CD4-positive, alpha-beta memory T cell (primary cell): ENCODE measurements around the gene HDAC7. TPM values are rescaled to one million over a fixed set of nuclear protein-coding genes. Genes with fewer than 3 reads are reported as not detected.
"Not testable (repeated sequence)": the region's sequence is repeated elsewhere in the genome, so short reads cannot be mapped to it uniquely, and the experiment has no call there.

Source experiments
- CTCF ChIA-PET: fragments of 350-600 bp; sonication (Branson Sonifier 250); formaldehyde crosslinking; loops from one replicate; lab custom pipeline; 2021; ENCODE audit warnings: inconsistent platforms; ENCODE audit not compliant: partially characterized antibody; lab: Charles Lee
- POLR2A ChIA-PET: fragments of 350-600 bp; sonication (Branson Sonifier 250); formaldehyde crosslinking; loops from one replicate; lab custom pipeline; 2021; ENCODE audit not compliant: partially characterized antibody; lab: Charles Lee
- DNase-seq, 5 donors: peaks; one replicate each; pipeline versions ENCODE4 v3.0.0 to v3.0.0-alpha.2; 2020 to 2022; ENCODE audit warnings: mixed read lengths in 1 of 5
- H3K27ac ChIP-seq: one replicate; pipeline ENCODE4 v1.7.0; 2013; ENCODE audit warnings: low read depth, low read length
- H3K27me3 ChIP-seq: 2 replicates; pipeline ENCODE4 v1.7.0; 2013; ENCODE audit warnings: mild to moderate bottlenecking, low read length, moderate library complexity; ENCODE audit not compliant: insufficient read depth
- H3K36me3 ChIP-seq: 2 replicates; pipeline ENCODE4 v1.7.0; 2013; ENCODE audit warnings: mild to moderate bottlenecking, low read length, moderate library complexity; ENCODE audit not compliant: insufficient read depth
- H3K4me1 ChIP-seq: 2 replicates; pipeline ENCODE4 v1.7.0; 2013; ENCODE audit warnings: mild to moderate bottlenecking, low read length, moderate library complexity; ENCODE audit not compliant: insufficient read depth
- H3K4me3 ChIP-seq, 2 donors: one replicate each; pipeline ENCODE4 v1.7.0; 2013; ENCODE audit warnings: low read length in 2 of 2, mild to moderate bottlenecking in 1 of 2
- H3K9me3 ChIP-seq, 2 donors: one replicate each; pipeline ENCODE4 v1.7.0; 2013; ENCODE audit warnings: low read length in 2 of 2, control low read depth in 1 of 2; ENCODE audit not compliant: control insufficient read depth in 1 of 2
- H3K27ac Mint-ChIP-seq, 7 donors: one replicate each; pipeline ENCODE4 v1.8.0; 2020 to 2021; ENCODE audit warnings: mixed read lengths in 7 of 7, mild to moderate bottlenecking in 6 of 7, inconsistent platforms in 3 of 7, moderate library complexity in 3 of 7
- H3K27me3 Mint-ChIP-seq, 2 donors: one replicate each; pipeline ENCODE4 v1.8.0; 2020 to 2021; ENCODE audit warnings: mixed read lengths in 2 of 2
- H3K36me3 Mint-ChIP-seq, 2 donors: one replicate each; pipeline ENCODE4 v1.8.0; 2020 to 2021; ENCODE audit warnings: mixed read lengths in 2 of 2, inconsistent platforms in 1 of 2, mild to moderate bottlenecking in 1 of 2
- H3K4me1 Mint-ChIP-seq, 4 donors: one replicate each; pipeline ENCODE4 v1.8.0; 2020 to 2021; ENCODE audit warnings: mixed read lengths in 4 of 4, mild to moderate bottlenecking in 1 of 4
- H3K4me3 Mint-ChIP-seq, 8 donors: one replicate each; pipeline ENCODE4 v1.8.0; 2020 to 2021; ENCODE audit warnings: mixed read lengths in 8 of 8, mild to moderate bottlenecking in 7 of 8, moderate library complexity in 6 of 8, inconsistent platforms in 3 of 8
- H3K9me3 Mint-ChIP-seq, 8 donors: one replicate each; pipeline ENCODE4 v1.8.0; 2020 to 2021; ENCODE audit warnings: mixed read lengths in 8 of 8, mild to moderate bottlenecking in 5 of 8, inconsistent platforms in 3 of 8, moderate library complexity in 1 of 8
- intact Hi-C: fragments of 100-400 bp; cut with micrococcal nuclease; formaldehyde crosslinking; loops from one replicate; pipeline ENCODE4 v1.15.1; 2023
- polyA plus RNA-seq, 2 donors: library from polyadenylated mRNA; unstranded; fragments of 300-500 nt; fragmentation: Illumina TruSeq; gene quantifications; one replicate each; pipeline ENCODE4 v1.2.3, GENCODE V29; 2021
- total RNA-seq, 2 experiments: library from RNA; stranded (reverse); gene quantifications; one replicate each; pipeline ENCODE4 v1.2.3, GENCODE V29; 2021

The HDAC7 gene
- total and polyA plus RNA-seq, 4 experiments from 2014 or later: 7.9 to 142 (median 83.1) TPM

DNA sequence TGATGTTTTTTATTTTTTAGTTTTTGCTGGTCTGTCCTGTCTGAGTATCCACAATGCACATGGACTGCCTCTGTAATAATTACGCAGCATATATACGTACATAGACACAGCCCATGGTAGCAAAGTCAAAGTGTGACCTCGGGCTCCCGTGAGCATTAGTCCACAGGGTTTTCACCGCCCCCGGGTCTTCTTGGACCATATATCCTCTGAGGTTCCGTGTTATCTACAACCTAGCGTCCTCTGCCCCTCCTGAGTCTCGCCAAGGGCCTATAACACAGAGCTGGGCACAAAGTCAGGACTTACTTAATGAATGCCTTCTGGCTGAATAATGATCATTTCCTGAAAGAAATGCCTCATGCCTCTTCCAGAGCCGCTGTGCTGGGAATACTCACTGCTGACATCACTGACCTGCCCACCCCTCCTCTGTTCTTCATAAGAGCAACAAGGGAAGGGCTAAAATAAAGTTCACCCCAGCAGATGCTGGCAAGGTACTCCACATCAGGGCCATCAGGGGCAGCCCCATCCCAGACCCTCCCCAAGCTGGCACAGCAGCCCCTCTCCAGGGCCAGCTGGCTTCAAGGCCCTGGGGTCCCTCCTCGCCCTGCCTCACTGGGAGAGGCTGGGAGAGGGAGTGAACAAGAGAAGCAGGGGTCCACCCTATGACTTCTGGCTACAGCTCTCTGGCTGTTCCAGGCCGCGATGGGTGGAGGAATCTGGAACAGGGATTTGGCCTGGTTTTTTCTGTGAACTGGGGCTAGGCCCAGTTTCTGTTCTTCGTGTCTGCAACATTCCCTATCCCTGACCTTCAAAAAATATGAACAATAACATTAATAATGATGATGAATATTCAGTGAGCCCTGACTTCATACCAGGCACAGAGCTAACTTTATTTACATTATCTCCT, 7.9 kb downstream of the HDAC7 start:
- ChIA-PET CTCF (interaction anchor here (1.2 to 20.2 kb wide), 8 partner anchors 10 to 70 kb away, joined by 3 to 568 read pairs (median 10); no protein-coding TSS in a partner anchor), POLR2A (interaction anchor here (1.4 to 21.9 kb wide), 9 partner anchors 7 to 93 kb away, joined by 3 to 516 read pairs (median 8); partner anchors contain the start of genes HDAC7, SLC48A1 and VDR)
- Mint-ChIP-seq H3K4me3 (peak overlapping the region; percentile 84 to 92 (median 86)), H3K36me3 (peaks cover 0 to 15% of the 10 kb centered on the region in 2 donors), H3K9me3 (no peaks in the 10 kb centered on the region), H3K27ac (peak overlapping the region; percentile 93 to 99 (median 97)), H3K27me3 (no peaks in the 10 kb centered on the region), H3K4me1 (peaks cover 73 to 100% (median 89%) of the 10 kb centered on the region in 4 donors)
- peak overlapping the region in 1 of 2 donors; percentile 57 for H3K4me3 ChIP-seq
- intact Hi-C loops: no loop called here
- H3K27ac ChIP-seq: peak overlapping the region; percentile 91
- no peak for DNase-seq
- no peaks in the 10 kb centered on the region for H3K36me3 ChIP-seq
- H3K4me1 ChIP-seq: peaks cover 97% of the 10 kb centered on the region
- no peaks in the 10 kb centered on the region for H3K27me3 ChIP-seq
- H3K9me3 ChIP-seq: no peaks in the 10 kb centered on the region

DNA sequence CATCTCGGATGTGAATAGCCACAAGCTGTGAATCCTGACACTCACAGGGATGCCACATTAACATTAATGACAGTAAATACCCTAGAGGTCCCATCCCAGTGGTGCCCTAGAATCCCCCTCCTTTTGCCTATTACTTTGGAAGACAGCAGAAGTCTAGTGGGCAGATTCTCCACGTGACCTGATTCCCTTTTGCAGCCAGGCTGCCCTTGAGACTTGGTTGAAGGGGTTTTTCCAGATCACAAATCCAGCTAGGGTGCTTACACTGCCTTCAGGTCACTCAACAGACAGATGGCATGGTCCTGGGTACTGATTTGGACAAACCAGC, 8.7 kb downstream of the HDAC7 start:
- CTCF ChIA-PET: interaction anchor here (0.9 to 20.2 kb wide), 10 partner anchors 7 to 106 kb away, joined by 3 to 568 read pairs (median 6); no protein-coding TSS in a partner anchor
- peak overlapping the region; percentile 93 to 98 (median 96) for H3K27ac Mint-ChIP-seq
- H3K4me3 Mint-ChIP-seq: peak overlapping the region; percentile 21 to 92 (median 80)
- no peaks in the 10 kb centered on the region for H3K27me3 Mint-ChIP-seq
- intact Hi-C loops: no loop called here
- Histone ChIP-seq H3K9me3 (no peaks in the 10 kb centered on the region), H3K4me1 (peaks cover 97% of the 10 kb centered on the region), H3K36me3 (peaks cover 2% of the 10 kb centered on the region), H3K27ac (peak overlapping the region; percentile 91), H3K4me3 (peak overlapping the region; percentile 4 to 14), H3K27me3 (no peaks in the 10 kb centered on the region)
- no peaks in the 10 kb centered on the region for H3K9me3 Mint-ChIP-seq
- peaks cover 72 to 100% (median 90%) of the 10 kb centered on the region in 4 donors for H3K4me1 Mint-ChIP-seq
- peaks cover 0 to 15% of the 10 kb centered on the region in 2 donors for H3K36me3 Mint-ChIP-seq
- POLR2A ChIA-PET: interaction anchor here (1.0 to 21.9 kb wide), 7 partner anchors 8 to 105 kb away, joined by 3 to 516 read pairs (median 5); partner anchors contain the start of genes HDAC7 and RPAP3
- no peak for DNase-seq

DNA sequence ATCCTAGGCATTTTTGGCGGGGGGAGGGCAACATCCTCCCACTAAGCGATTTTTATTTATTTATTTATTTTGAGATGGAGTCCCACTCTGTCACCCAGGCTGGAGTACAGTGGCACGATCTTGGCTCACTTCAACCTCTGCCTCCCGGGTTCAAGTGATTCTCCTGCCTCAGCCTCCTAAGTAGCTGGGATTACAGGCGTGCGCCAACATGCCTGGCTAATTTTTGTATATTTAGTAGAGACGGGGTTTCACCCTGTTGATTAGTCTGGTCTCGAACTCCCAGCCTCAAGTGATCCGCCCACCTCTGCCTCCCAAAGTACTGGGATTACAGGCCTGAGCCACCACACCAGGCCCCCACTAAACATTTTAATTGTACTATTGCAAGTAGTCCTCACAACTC, 10.2 kb downstream of the HDAC7 start:
- not testable (repeated sequence) for H3K36me3 ChIP-seq, H3K27me3 ChIP-seq, H3K9me3 ChIP-seq, DNase-seq, H3K9me3 Mint-ChIP-seq, H3K27me3 Mint-ChIP-seq, H3K4me3 ChIP-seq
- intact Hi-C loops: loop anchor here (2.0 kb wide), 1 partner anchor 31 kb away; no protein-coding TSS in a partner anchor
- peaks cover 98% of the 10 kb centered on the region for H3K4me1 ChIP-seq
- peak overlapping the region; percentile 91 for H3K27ac ChIP-seq
- peaks cover 79 to 100% (median 91%) of the 10 kb centered on the region in 4 donors for H3K4me1 Mint-ChIP-seq
- POLR2A ChIA-PET: interaction anchor here (0.9 to 21.9 kb wide), 6 partner anchors 10 to 104 kb away, joined by 3 to 516 read pairs (median 38); partner anchors contain the start of genes HDAC7 and RPAP3
- peak overlapping the region in 6 of 7 donors; percentile 41 to 97 (median 94) for H3K27ac Mint-ChIP-seq
- peaks cover 7 to 28% of the 10 kb centered on the region in 2 donors for H3K36me3 Mint-ChIP-seq
- H3K4me3 Mint-ChIP-seq: peak overlapping the region in 4 of 8 donors; percentile 21 to 80 (median 46)
- CTCF ChIA-PET: interaction anchor here (0.7 to 20.2 kb wide), 10 partner anchors 8 to 94 kb away, joined by 3 to 568 read pairs (median 6); no protein-coding TSS in a partner anchor

- H3K36me3 ChIP-seq: peaks cover 4% of the 10 kb centered on the region
- H3K4me1 ChIP-seq: peaks cover 98% of the 10 kb centered on the region
- ChIA-PET CTCF (interaction anchor here (0.5 to 20.2 kb wide), 17 partner anchors 9 to 154 kb away, joined by 3 to 568 read pairs (median 6); partner anchors contain the start of genes SLC48A1 and TMEM106C), POLR2A (interaction anchor here (0.9 to 21.9 kb wide), 13 partner anchors 10 to 1353 kb away, joined by 3 to 516 read pairs (median 4); partner anchors contain the start of genes HDAC7, RAPGEF3, RPAP3 and SLC48A1)
- peak overlapping the region; percentile 92 to 98 (median 94) for H3K27ac Mint-ChIP-seq
- no peaks in the 10 kb centered on the region for H3K27me3 ChIP-seq
- H3K4me3 Mint-ChIP-seq: peak overlapping the region; percentile 40 to 85 (median 74)
- peak overlapping the region; percentile 73 for H3K27ac ChIP-seq
- intact Hi-C loops: loop anchor here (1.0 to 2.0 kb wide), 3 partner anchors 16 to 30 kb away; no protein-coding TSS in a partner anchor
- DNase-seq: peak in 3 of 5 donors; percentile 31 to 69 (median 35)
- peak overlapping the region; percentile 13 to 21 for H3K4me3 ChIP-seq
- H3K4me1 Mint-ChIP-seq: peaks cover 73 to 100% (median 90%) of the 10 kb centered on the region in 4 donors
- H3K27me3 Mint-ChIP-seq: no peaks in the 10 kb centered on the region
- no peaks in the 10 kb centered on the region for H3K9me3 ChIP-seq
- no peaks in the 10 kb centered on the region for H3K9me3 Mint-ChIP-seq
- H3K36me3 Mint-ChIP-seq: peaks cover 7 to 28% of the 10 kb centered on the region in 2 donors
Measured at GRCh38 chr12:47808574-47809365, 10.9 kb downstream of the HDAC7 start.

DNA sequence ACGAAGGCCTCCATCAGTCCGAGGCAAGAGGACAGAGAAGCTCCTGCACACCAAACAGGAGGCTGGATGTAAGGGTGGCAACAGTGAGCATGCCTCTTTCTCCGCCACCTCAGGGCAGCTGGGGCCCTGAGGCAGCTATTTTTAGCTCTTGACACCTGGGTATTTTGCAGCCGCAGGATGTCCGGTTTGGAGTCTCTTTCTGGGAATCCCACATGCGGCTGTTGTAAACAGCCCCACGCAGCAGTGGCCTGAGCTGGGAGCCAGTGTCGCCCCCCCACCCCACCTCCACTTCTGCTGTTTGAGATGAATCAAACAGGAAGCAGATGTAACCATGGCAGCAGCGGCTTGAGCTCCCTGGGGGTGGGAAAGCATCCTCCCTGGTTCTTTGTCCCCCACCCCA, 11.7 kb downstream of the HDAC7 start:
- Histone ChIP-seq H3K27ac (peak overlapping the region; percentile 73), H3K27me3 (no peaks in the 10 kb centered on the region), H3K9me3 (no peaks in the 10 kb centered on the region), H3K36me3 (peaks cover 4% of the 10 kb centered on the region), H3K4me3 (peak overlapping the region; percentile 21 to 25), H3K4me1 (peaks cover 98% of the 10 kb centered on the region)
- H3K27me3 Mint-ChIP-seq: no peaks in the 10 kb centered on the region
- peak overlapping the region; percentile 92 to 98 (median 94) for H3K27ac Mint-ChIP-seq
- H3K4me1 Mint-ChIP-seq: peaks cover 72 to 100% (median 90%) of the 10 kb centered on the region in 4 donors
- H3K4me3 Mint-ChIP-seq: peak overlapping the region; percentile 40 to 85 (median 74)
- CTCF ChIA-PET: interaction anchor here (0.5 to 20.2 kb wide), 18 partner anchors 8 to 1327 kb away, joined by 3 to 568 read pairs (median 5); partner anchors contain the start of genes SLC48A1 and TMEM106C
- peaks cover 7 to 32% of the 10 kb centered on the region in 2 donors for H3K36me3 Mint-ChIP-seq
- peak; percentile 65 to 91 (median 70) for DNase-seq
- POLR2A ChIA-PET: interaction anchor here (0.5 to 21.9 kb wide), 15 partner anchors 10 to 1352 kb away, joined by 3 to 516 read pairs (median 4); partner anchors contain the start of genes HDAC7, RAPGEF3, RPAP3 and SLC48A1
- intact Hi-C loops: loop anchor here (1.0 to 2.0 kb wide), 3 partner anchors 16 to 29 kb away; no protein-coding TSS in a partner anchor
- no peaks in the 10 kb centered on the region for H3K9me3 Mint-ChIP-seq

DNA sequence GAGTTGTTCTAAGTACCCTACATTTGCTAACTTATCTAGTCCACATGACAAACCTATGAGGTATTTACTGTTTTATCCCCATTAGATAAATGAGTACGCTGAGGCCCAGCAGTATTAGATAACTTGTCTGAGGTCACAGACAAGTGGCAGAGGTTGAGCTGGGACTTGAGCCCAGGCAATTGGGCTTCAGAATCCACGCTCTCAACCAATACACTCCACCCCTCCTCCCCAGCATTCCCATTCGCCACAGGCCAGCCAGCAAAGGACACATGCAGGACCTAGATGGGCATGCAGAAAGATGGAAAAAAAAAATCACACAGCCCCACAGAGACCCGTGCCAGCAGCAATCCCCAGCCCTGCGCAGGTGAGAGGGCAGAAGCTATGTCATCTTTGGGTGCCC, 12.4 kb downstream of the HDAC7 start:
- Histone ChIP-seq H3K4me1 (peaks cover 100% of the 10 kb centered on the region), H3K36me3 (peaks cover 4% of the 10 kb centered on the region), H3K27ac (peak overlapping the region; percentile 73), H3K4me3 (no peak overlapping the region), H3K27me3 (no peaks in the 10 kb centered on the region), H3K9me3 (no peaks in the 10 kb centered on the region)
- Mint-ChIP-seq H3K9me3 (no peaks in the 10 kb centered on the region), H3K36me3 (peaks cover 7 to 33% of the 10 kb centered on the region in 2 donors), H3K4me3 (peak overlapping the region in 7 of 8 donors; percentile 40 to 77 (median 72)), H3K27ac (peak overlapping the region; percentile 74 to 98 (median 93)), H3K4me1 (peaks cover 75 to 100% (median 93%) of the 10 kb centered on the region in 4 donors), H3K27me3 (no peaks in the 10 kb centered on the region)
- DNase-seq: no peak
- ChIA-PET POLR2A (interaction anchor here (0.5 to 21.9 kb wide), 11 partner anchors 9 to 1126 kb away, joined by 3 to 516 read pairs (median 6); partner anchors contain the start of genes HDAC7, RPAP3, SLC48A1 and VDR), CTCF (interaction anchor here (0.5 to 20.2 kb wide), 16 partner anchors 10 to 1327 kb away, joined by 3 to 568 read pairs (median 6); partner anchors contain the start of gene TMEM106C)
- intact Hi-C loops: no loop called here
